ENCODE measurements around the gene EDN3.

The EDN3 gene

DNA sequence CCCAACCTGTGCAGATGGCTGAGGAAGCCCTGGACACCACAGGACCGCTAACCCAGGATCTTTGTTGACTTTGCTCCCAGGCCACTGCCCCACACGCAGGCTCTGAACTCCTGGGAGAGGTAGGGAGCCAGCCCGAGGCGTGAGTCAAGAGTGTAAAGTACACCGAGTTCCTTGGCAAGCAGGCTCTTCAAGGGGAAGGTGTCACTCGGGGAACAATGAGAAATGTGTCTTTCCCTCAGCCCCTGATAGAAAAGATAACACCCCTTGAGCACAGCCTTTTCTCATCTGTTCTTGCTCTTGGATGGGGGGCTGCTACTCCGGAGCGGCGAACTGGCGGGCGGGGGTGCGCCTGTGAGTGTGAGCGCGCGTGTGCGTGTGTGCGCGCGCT, 472 bp upstream of the EDN3 start:
- no peaks in the 10 kb centered on the region for H3K36me3 Mint-ChIP-seq (ENCODE audit: low read depth)
- no peaks in the 10 kb centered on the region for H3K9me3 Mint-ChIP-seq
- H3K4me1 Mint-ChIP-seq: peaks cover 5% of the 10 kb centered on the region
- TF ChIP-seq, protein P1, sequence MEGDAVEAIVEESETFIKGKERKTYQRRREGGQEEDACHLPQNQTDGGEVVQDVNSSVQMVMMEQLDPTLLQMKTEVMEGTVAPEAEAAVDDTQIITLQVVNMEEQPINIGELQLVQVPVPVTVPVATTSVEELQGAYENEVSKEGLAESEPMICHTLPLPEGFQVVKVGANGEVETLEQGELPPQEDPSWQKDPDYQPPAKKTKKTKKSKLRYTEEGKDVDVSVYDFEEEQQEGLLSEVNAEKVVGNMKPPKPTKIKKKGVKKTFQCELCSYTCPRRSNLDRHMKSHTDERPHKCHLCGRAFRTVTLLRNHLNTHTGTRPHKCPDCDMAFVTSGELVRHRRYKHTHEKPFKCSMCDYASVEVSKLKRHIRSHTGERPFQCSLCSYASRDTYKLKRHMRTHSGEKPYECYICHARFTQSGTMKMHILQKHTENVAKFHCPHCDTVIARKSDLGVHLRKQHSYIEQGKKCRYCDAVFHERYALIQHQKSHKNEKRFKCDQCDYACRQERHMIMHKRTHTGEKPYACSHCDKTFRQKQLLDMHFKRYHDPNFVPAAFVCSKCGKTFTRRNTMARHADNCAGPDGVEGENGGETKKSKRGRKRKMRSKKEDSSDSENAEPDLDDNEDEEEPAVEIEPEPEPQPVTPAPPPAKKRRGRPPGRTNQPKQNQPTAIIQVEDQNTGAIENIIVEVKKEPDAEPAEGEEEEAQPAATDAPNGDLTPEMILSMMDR (IDR thresholded peaks at IDR 0.05; ENCODE audit: unreplicated experiment in 3 of 3): no peak
- H3K4me3 Mint-ChIP-seq: peak overlapping the region; percentile 64 to 74 (median 65)
- peaks cover 92% of the 10 kb centered on the region for H3K27me3 Mint-ChIP-seq (ENCODE audit: low read depth)
- no peak overlapping the region for H3K27ac Mint-ChIP-seq

GRCh38 chr20:59301343-59302007, 1.1 kb downstream of the EDN3 start:
- Mint-ChIP-seq H3K27ac (no peak overlapping the region), H3K9me3 (no peaks in the 10 kb centered on the region), H3K4me1 (peaks cover 5% of the 10 kb centered on the region), H3K36me3 (ENCODE audit: low read depth) (no peaks in the 10 kb centered on the region), H3K27me3 (ENCODE audit: low read depth) (peaks cover 85% of the 10 kb centered on the region), H3K4me3 (peak overlapping the region; percentile 64 to 77 (median 70))
- TF ChIP-seq, protein P1 (IDR thresholded peaks at IDR 0.05; ENCODE audit: unreplicated experiment in 3 of 3): no peak

DNA sequence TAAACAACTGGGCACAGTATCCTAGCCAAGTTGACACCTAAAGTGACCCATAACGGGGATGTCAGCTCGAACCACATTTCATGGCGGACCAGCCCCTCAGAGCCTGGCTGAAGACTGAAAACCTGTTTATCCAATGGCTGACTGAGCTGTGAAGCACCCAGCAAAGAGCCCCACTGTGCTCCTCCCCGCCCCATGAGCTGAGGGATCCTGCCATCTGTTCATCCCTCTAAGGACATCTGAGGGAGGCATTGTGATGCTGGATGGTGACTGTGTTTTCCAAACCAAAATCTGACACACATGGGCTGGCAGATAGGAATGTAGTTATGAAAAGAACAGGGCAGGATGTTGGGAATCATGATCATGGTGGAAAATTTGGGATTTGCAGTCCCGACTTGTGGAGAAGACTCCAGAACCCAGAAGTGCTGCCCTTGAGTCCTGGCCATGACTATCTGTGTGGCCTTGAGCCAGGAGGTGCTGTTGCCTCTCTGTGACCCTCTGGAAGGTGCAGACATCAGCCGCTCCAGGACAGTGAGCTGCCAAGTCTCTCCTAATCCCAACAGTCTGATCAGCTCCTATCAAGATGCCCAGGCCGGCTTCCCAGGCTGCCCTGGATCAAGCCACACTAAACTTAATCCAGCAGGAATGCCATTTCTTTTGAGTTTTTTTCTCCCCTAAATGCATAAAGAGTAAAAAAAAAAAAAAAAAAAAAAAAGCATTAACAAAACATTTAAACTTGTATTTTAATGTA, 5.7 kb downstream of the EDN3 start:
- Mint-ChIP-seq H3K27me3 (ENCODE audit: low read depth) (peaks cover 57% of the 10 kb centered on the region), H3K36me3 (ENCODE audit: low read depth) (no peaks in the 10 kb centered on the region), H3K4me3 (no peak overlapping the region), H3K27ac (no peak overlapping the region), H3K9me3 (no peaks in the 10 kb centered on the region), H3K4me1 (no peaks in the 10 kb centered on the region)
- TF ChIP-seq, protein P1 (IDR thresholded peaks at IDR 0.05; ENCODE audit: unreplicated experiment in 3 of 3): no peak

DNA sequence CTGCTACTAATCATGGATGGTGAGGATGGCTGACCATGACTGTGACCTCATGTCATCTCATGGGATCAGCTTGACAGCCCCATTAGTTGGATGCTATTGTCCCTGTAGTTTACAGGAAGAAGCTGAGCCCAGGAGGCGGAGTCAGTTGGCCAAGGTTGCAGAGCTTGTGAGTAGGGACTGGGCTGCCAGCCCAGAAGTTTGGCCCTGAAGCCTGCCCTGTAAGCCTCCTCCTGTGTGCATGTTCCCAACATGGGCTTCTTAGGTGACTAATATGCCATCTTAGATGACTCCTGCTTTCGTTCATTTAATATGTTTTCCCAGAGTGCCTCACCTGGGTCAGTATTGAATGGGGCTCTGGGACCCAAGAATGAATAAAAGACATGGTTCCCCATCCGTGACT, 6.9 kb downstream of the EDN3 start:
- Mint-ChIP-seq H3K36me3 (ENCODE audit: low read depth) (no peaks in the 10 kb centered on the region), H3K27ac (no peak overlapping the region), H3K27me3 (ENCODE audit: low read depth) (peaks cover 47% of the 10 kb centered on the region), H3K9me3 (no peaks in the 10 kb centered on the region), H3K4me3 (no peak overlapping the region), H3K4me1 (peaks cover 6% of the 10 kb centered on the region)
- TF ChIP-seq, protein P1 (IDR thresholded peaks at IDR 0.05; ENCODE audit: unreplicated experiment in 3 of 3): no peak

GRCh38 chr20:59308493-59309201, 8.2 kb downstream of the EDN3 start:
- peaks cover 33% of the 10 kb centered on the region for H3K27me3 Mint-ChIP-seq (ENCODE audit: low read depth)
- no peak overlapping the region for H3K27ac Mint-ChIP-seq
- H3K36me3 Mint-ChIP-seq (ENCODE audit: low read depth): no peaks in the 10 kb centered on the region
- peaks cover 16% of the 10 kb centered on the region for H3K4me1 Mint-ChIP-seq
- TF ChIP-seq, protein P1 (IDR thresholded peaks at IDR 0.05; ENCODE audit: unreplicated experiment in 3 of 3): no peak
- H3K4me3 Mint-ChIP-seq: no peak overlapping the region
- no peaks in the 10 kb centered on the region for H3K9me3 Mint-ChIP-seq
